PC-9 (cell line): ENCODE results near the gene PLEKHG5. TPM values are rescaled to one million over a fixed set of nuclear protein-coding genes. Genes with fewer than 3 reads are reported as not detected.

Source experiments
- BruUV-seq: library from RNA; stranded (reverse); fragments of 400-500 nt; replicated peaks from 2 replicates; lab custom pipeline; 2021; lab: Mats Ljungman, UMichigan
- CTCF ChIA-PET: fragments of 300-600 bp; sonication (Branson Sonifier 250); formaldehyde crosslinking; loops from one replicate; lab custom pipeline; 2022; ENCODE audit warnings: antibody characterized with exemption; lab: Charles Lee
- POLR2A ChIA-PET: fragments of 300-600 bp; sonication (Branson Sonifier 250); formaldehyde crosslinking; loops from one replicate; lab custom pipeline; 2022; ENCODE audit warnings: antibody characterized with exemption; ENCODE audit not compliant: unreplicated experiment; lab: Charles Lee
- DNase-seq, 2 experiments: peaks; one replicate each; pipeline versions ENCODE4 v3.0.0 to v3.0.0-alpha.2; 2015 to 2022; ENCODE audit warnings: mixed read lengths in 1 of 2
- H2AFZ ChIP-seq: fragments of 200-600 bp; sonication (generic); 2 replicates; pipeline ENCODE4 v1.8.1; 2017; ENCODE audit warnings: antibody characterized with exemption
- H3F3A ChIP-seq: fragments of 200-600 bp; sonication (generic); 2 replicates; pipeline ENCODE4 v1.8.1; 2017; ENCODE audit warnings: antibody characterized with exemption, mild to moderate bottlenecking, low read depth; ENCODE audit not compliant: insufficient read depth
- H3K27ac ChIP-seq: fragments of 200-600 bp; sonication (generic); 2 replicates; pipeline ENCODE4 v1.6.1; 2016; ENCODE audit warnings: mixed run types
- H3K27me3 ChIP-seq: fragments of 200-600 bp; sonication (generic); 2 replicates; pipeline ENCODE4 v1.6.1; 2016; ENCODE audit warnings: low read depth, mixed run types; ENCODE audit not compliant: insufficient read depth
- H3K36me3 ChIP-seq: fragments of 200-600 bp; sonication (generic); 2 replicates; pipeline ENCODE4 v1.6.1; 2016; ENCODE audit warnings: low read depth, mixed run types
- H3K4me1 ChIP-seq: fragments of 200-600 bp; sonication (generic); replicated peaks from 2 replicates; pipeline ENCODE4 v1.6.1; 2016; ENCODE audit warnings: mixed run types; ENCODE audit not compliant: insufficient read depth
- H3K4me2 ChIP-seq: fragments of 200-600 bp; sonication (generic); 2 replicates; pipeline ENCODE4 v1.6.1; 2017; ENCODE audit warnings: mixed run types
- H3K4me3 ChIP-seq: fragments of 200-600 bp; sonication (generic); 2 replicates; pipeline ENCODE4 v1.6.1; 2016; ENCODE audit warnings: mixed run types
- H3K79me2 ChIP-seq: fragments of 200-600 bp; sonication (generic); 2 replicates; pipeline ENCODE4 v1.6.1; 2017; ENCODE audit warnings: low read depth, mixed run types
- H3K9me2 ChIP-seq: fragments of 200-600 bp; sonication (generic); 2 replicates; pipeline ENCODE4 v1.8.1; 2017; ENCODE audit warnings: mild to moderate bottlenecking; ENCODE audit not compliant: insufficient read depth
- H3K9me3 ChIP-seq: fragments of 200-600 bp; sonication (generic); 2 replicates; pipeline ENCODE4 v1.8.1; 2016; ENCODE audit warnings: low read depth; ENCODE audit not compliant: insufficient read depth
- H4K20me1 ChIP-seq: fragments of 200-600 bp; sonication (generic); 2 replicates; pipeline ENCODE4 v1.8.1; 2017; ENCODE audit not compliant: insufficient read depth
- EZH2 ChIP-seq: fragments of 200-600 bp; sonication (generic); IDR thresholded peaks from 2 replicates; pipeline ENCODE4 v1.8.0; 2017; ENCODE audit warnings: antibody characterized with exemption, low read depth
- intact Hi-C: fragments of 100-400 bp; cut with micrococcal nuclease; formaldehyde crosslinking; loops from one replicate; pipeline ENCODE4 v1.10.0; 2022; ENCODE audit not compliant: unreplicated experiment
- total RNA-seq: library from RNA; stranded (reverse); gene quantifications from 2 replicates; pipeline ENCODE4 v1.2.3, GENCODE V29; 2021
- TF ChIP-seq, protein P1 (sequence below): fragments of 200-600 bp; sonication (generic); conservative IDR thresholded peaks from 2 replicates; pipeline ENCODE4 v1.6.1; 2017; ENCODE audit warnings: mixed run types, antibody characterized with exemption, mild to moderate bottlenecking, moderate library complexity

PLEKHG5 gene
- total RNA-seq, 1 experiment from 2014 or later, result 11.3 TPM

DNA sequence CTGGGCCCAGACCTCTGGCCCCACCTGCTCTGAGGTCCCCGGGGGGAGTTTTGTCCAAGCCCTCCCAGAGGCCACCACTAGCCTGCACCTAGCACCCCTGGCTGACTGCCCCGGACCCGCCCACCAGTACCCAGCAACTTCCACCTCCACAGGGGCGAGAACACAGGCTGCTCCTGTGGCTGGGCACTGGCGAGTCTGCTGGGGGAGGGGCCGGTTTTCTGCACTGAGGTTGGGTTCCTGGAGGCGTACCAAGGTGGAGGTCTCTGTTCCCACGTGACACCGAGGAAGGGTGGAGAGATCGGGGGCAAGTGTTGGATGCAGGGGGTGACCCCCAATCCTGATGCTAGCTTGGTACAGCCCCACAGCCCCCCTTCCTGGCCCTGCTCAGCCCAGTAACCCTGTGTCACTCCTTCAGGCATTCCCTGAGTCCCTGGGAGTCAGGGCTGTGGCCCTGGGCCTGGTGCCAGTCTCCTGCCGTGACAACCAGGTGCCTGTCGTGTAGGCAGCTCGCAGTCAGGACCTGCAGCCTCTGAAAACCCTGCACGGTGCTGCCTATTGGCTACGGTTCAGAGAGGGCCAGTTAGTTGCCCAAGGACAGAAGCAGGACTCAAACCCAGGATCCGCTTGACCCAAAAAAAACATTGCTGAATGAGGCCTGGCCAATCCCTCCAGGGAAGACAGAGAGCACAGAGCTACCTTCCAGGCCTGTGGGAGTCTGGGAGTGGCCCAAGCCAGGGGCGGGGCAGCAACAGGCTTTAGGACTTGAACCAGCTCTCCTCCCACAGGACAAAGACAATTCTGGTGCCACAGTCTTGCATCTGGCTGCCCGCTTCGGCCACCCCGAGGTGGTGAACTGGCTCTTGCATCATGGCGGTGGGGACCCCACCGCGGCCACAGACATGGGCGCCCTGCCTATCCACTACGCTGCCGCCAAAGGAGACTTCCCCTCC is 63.8 kb downstream of the PLEKHG5 start:
- peak; percentile 69 to 86 for DNase-seq
- ChIA-PET POLR2A (interaction anchor here (0.7 kb wide), 1 partner anchor 79 kb away, joined by 4 read pairs; no protein-coding TSS in a partner anchor), CTCF (interaction anchor here (0.7 kb wide), 2 partner anchors 9 to 1737 kb away, joined by 4 to 5 read pairs; no protein-coding TSS in a partner anchor)
- TF ChIP-seq, protein P1, sequence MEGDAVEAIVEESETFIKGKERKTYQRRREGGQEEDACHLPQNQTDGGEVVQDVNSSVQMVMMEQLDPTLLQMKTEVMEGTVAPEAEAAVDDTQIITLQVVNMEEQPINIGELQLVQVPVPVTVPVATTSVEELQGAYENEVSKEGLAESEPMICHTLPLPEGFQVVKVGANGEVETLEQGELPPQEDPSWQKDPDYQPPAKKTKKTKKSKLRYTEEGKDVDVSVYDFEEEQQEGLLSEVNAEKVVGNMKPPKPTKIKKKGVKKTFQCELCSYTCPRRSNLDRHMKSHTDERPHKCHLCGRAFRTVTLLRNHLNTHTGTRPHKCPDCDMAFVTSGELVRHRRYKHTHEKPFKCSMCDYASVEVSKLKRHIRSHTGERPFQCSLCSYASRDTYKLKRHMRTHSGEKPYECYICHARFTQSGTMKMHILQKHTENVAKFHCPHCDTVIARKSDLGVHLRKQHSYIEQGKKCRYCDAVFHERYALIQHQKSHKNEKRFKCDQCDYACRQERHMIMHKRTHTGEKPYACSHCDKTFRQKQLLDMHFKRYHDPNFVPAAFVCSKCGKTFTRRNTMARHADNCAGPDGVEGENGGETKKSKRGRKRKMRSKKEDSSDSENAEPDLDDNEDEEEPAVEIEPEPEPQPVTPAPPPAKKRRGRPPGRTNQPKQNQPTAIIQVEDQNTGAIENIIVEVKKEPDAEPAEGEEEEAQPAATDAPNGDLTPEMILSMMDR, result no peak
- TF ChIP-seq EZH2, result no peak
- no peaks in the 10 kb centered on the region for H3K36me3 ChIP-seq
- no peak overlapping the region for H3K27ac ChIP-seq
- no peaks in the 10 kb centered on the region for H3K79me2 ChIP-seq
- H3K4me2 ChIP-seq, result peak overlapping the region; percentile 46
- no peaks in the 10 kb centered on the region; the same call in 1 of the 2 replicates for H3F3A ChIP-seq
- no peaks in the 10 kb centered on the region for H4K20me1 ChIP-seq
- BruUV-seq, result no TSS peak
- intact Hi-C loops, result loop anchor here (2.0 to 5.0 kb wide), 2 partner anchors 15 to 75 kb away; no protein-coding TSS in a partner anchor
- peaks cover 30% of the 10 kb centered on the region for H3K4me1 ChIP-seq
- no peaks in the 10 kb centered on the region for H3K9me2 ChIP-seq
- H3K27me3 ChIP-seq, result peaks cover 8% of the 10 kb centered on the region; the same call in 1 of the 2 replicates
- H2AFZ ChIP-seq, result no peak overlapping the region
- no peaks in the 10 kb centered on the region for H3K9me3 ChIP-seq
- no peak overlapping the region for H3K4me3 ChIP-seq

DNA sequence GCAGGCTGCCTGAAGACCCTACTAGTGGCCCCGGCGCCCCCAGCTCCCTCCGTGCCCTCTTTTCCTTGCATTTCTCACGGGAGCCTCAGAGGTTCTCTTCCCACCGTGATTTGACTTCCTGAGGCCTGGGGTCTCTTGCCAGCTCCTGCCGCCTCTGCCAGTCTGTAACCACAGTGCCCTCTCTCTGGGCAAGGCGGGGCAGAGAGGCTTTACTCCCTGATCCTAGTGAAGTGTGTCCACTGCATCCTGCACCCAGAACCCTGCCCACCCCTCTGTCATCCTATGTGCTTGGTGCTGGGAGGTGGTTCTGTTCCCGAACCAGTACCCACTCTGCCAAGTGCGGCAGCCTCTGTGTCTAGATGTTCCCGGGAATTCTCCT is 64.5 kb downstream of the PLEKHG5 start:
- Histone ChIP-seq H3K4me1 (peaks cover 32% of the 10 kb centered on the region), H3K36me3 (no peaks in the 10 kb centered on the region), H3F3A (no peaks in the 10 kb centered on the region; the same call in 1 of the 2 replicates), H3K9me3 (no peaks in the 10 kb centered on the region), H3K9me2 (no peaks in the 10 kb centered on the region), H2AFZ (no peak overlapping the region), H3K79me2 (no peaks in the 10 kb centered on the region), H3K27ac (no peak overlapping the region), H3K4me3 (no peak overlapping the region), H3K4me2 (0 out of 2 replicates have a peak overlapping the region, but pooled peaks have one; percentile 46), H4K20me1 (no peaks in the 10 kb centered on the region), H3K27me3 (peaks cover 8% of the 10 kb centered on the region; the same call in 1 of the 2 replicates)
- BruUV-seq, result no TSS peak
- DNase-seq, result no peak
- no peak for TF ChIP-seq EZH2
- TF ChIP-seq, protein P1, result no peak
- POLR2A ChIA-PET, result no interaction called here
- intact Hi-C loops, result loop anchor here (2.0 to 5.0 kb wide), 2 partner anchors 14 to 75 kb away; no protein-coding TSS in a partner anchor
- CTCF ChIA-PET, result no interaction called here

DNA sequence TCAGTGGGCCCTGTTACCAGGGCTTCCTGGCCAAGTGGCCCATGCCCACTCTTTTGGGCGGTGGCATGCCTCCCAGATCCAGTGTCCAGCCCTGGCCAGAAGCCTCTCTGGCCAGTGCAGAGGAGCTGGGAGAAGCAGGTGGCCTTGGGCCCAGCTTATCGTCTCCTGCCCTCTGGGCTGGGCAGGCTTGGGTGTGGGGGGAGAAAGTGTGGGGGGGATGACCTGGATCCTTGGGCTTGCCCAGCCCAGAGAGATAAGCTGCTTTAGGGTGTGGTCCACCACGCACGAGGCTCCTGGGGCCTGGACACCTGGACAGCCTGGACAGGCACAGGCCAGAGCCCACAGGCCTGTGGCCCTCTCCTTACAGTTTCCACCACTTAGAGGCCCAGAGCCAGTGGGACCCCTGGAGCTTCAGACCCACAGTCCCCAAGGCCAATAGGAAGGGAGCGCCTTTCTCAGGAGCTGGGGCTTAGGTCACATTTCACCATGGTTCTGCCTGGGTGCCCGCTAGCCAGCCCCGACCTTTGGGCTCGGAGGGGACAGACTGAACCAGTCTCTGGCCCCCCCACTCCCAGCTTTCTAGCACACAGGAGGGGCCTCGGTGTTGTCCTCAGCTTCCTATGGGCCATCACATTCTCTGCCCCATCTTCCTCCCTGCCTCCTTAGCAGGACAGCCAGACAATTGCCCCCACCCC is 65.0 kb downstream of the PLEKHG5 start:
- POLR2A ChIA-PET, result no interaction called here
- CTCF ChIA-PET, result interaction anchor here (0.5 to 0.6 kb wide), 2 partner anchors 11 to 33 kb away, joined by 3 to 13 read pairs; partner anchors contain the start of gene ACOT7
- H3K27ac ChIP-seq, result no peak overlapping the region
- no peaks in the 10 kb centered on the region; the same call in 1 of the 2 replicates for H3F3A ChIP-seq
- DNase-seq, result no peak
- no peak overlapping the region for H2AFZ ChIP-seq
- no peak overlapping the region for H3K4me3 ChIP-seq
- intact Hi-C loops, result loop anchor here (2.0 to 5.0 kb wide), 2 partner anchors 14 to 74 kb away; no protein-coding TSS in a partner anchor
- H3K9me3 ChIP-seq, result no peaks in the 10 kb centered on the region
- H4K20me1 ChIP-seq, result no peaks in the 10 kb centered on the region
- peaks cover 8% of the 10 kb centered on the region; the same call in 1 of the 2 replicates for H3K27me3 ChIP-seq
- H3K4me1 ChIP-seq, result peaks cover 32% of the 10 kb centered on the region
- TSS peak; percentile 20 for BruUV-seq
- H3K4me2 ChIP-seq, result no peak overlapping the region
- H3K79me2 ChIP-seq, result no peaks in the 10 kb centered on the region
- H3K9me2 ChIP-seq, result no peaks in the 10 kb centered on the region
- TF ChIP-seq, protein P1, result no peak
- TF ChIP-seq EZH2, result no peak
- H3K36me3 ChIP-seq, result no peaks in the 10 kb centered on the region
